Activated CD8-positive, alpha-beta memory T cell treated with anti-CD3 and anti-CD28 coated beads for 24 hours (primary cell): Measurements from ENCODE around the gene NSMF.
"Not testable (repeated sequence)": the region's sequence is repeated elsewhere in the genome, so short reads cannot be mapped to it uniquely, and the experiment has no call there.

Source experiments
- DNase-seq: peaks from one replicate; pipeline ENCODE4 v3.0.0-alpha.2; 2020

The NSMF gene

DNA sequence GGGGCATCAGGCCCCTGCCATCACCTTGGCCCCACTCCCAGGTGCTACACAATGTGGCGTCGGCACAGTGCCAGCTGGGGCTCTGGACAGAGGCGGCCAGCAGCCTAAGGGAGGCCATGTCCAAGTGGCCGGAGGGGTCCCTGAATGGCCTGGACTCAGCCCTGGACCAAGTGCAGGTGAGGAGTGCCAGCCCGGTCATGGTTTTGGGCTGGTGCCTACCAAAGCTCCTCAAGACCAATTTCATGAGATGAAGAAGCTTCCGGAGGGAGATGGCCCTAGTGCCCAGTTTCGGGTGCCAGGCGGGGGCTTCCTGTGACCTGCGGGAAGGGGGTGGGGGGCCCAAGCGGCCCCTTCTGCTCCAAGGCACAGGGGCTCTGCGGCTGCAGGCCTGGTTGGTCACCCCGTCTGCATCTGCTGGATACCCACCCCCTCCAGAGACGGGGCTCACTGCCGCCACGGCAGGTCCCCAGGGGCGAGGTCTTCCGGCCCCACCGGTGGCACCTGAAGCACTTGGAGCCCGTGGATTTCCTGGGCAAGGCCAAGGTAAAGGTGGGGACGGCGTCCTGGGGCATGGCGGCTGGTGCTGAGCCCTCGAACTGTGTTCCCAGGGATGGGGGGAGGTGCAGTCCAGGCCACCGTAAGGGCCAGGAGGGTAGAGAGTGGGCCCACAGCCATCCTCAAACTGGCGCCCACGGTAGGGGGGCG, 30.1 kb downstream of the NSMF start:
- DNase-seq = no peak

DNA sequence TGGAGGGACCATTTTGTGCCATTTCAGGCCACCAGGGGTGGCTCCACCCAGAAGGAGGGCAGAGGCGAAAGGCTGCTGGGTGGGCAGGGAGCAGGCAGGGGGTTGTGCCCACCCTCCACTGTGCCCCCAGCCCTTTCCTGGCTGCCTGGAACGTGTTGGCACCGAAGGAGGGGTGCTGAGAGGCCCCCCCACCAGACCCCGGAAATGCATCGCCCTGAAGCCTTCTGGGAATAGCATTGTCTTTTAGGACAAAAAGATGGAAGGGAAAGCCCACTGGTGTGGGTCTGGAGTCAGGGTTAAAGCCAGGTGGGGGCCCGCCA, 30.9 kb downstream of the NSMF start:
- DNase-seq = no peak

GRCh38 chr9:137427454-137428310, 31.5 kb downstream of the NSMF start:
- no peak for DNase-seq

DNA sequence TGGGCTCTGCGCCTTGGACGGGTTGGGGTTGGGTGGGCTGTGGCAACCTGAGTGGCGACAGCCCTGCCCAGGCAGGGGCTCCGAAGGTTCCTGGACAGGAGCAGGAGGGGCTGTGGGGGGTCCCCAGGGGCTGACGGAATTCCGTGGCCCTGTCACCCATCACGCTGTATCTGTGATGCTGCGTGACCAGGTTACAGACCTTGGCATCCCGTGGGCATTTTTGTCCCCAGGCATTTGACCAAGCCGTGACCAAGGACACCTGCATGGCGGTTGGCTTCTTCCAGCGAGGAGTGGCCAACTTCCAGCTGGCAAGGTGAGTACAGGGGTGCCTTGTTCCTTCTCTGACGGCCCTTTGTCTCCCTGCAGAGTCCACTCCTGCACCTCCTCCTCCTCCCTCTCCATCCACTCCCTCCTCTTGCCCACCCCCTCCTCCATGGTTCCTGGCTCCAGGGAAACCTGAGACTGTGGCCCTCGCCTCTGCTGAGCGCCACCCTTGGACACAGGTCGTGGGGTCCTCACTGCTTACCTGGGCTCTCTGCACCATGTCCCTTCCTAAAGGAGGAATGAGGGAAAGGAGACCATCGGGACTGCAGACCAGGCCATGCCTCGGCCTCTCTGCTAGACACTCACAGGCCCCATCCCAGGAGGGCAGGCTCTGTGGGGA, 33.0 kb downstream of the NSMF start:
- DNase-seq = no peak

GRCh38 chr9:137423514-137424291, 35.4 kb downstream of the NSMF start:
- no peak for DNase-seq

DNA sequence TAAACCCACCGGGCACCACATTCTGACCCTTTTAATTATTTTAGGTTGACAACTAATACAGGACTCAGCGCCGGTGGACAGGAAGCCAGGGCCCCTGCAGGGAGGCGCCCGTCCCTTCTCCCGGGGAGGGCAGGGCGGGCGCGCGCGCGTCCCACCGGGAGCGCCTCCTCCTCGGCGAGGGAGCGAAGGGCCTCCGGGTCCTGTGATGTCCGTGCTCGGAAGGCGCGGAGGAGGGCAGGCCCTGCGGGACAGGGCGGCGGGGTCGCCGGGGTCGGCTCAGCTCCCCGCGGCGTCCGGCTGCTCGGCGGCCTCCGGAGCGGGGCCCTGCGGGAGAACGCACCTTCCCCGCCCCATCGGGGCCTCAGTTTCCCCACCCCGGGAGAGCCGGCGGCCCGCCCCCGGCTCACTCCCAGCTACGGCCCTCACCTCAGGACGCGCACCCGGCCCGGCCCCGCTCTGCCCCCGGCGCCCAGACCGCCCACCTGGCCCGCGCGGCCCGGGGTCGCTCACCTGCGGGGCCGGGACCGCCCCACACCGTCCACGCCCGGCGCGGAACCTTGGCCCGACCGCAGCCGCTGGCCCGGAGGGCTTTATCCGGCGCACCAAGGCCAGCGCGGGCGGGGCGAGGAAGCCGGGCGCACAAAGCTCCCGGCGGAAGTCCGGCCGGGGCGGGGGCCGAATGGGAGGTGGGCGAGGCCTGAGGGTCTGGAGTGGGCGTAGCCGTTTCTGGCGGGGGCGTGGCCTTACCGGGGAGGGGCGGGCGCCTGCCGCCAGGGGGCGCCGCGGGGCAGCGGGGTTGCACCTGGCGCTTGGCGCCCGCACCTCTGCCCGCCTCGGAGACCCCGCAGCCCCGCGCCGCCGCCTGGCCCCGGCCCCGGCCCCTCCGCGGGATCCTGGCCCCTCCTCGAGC, 36.3 kb downstream of the NSMF start, which contains the start of the genes EXD3 and NOXA1:
Gene EXD3 (minus strand): TSS at position 559 of the 910 bp plus-strand sequence. CDS start 27,805 bp downstream, outside the sequence.
Gene NOXA1 (plus strand): TSS at position 790 of the 910 bp plus-strand sequence. CDS start 137 bp downstream, outside the sequence.
- DNase-seq = peak; percentile 99

DNA sequence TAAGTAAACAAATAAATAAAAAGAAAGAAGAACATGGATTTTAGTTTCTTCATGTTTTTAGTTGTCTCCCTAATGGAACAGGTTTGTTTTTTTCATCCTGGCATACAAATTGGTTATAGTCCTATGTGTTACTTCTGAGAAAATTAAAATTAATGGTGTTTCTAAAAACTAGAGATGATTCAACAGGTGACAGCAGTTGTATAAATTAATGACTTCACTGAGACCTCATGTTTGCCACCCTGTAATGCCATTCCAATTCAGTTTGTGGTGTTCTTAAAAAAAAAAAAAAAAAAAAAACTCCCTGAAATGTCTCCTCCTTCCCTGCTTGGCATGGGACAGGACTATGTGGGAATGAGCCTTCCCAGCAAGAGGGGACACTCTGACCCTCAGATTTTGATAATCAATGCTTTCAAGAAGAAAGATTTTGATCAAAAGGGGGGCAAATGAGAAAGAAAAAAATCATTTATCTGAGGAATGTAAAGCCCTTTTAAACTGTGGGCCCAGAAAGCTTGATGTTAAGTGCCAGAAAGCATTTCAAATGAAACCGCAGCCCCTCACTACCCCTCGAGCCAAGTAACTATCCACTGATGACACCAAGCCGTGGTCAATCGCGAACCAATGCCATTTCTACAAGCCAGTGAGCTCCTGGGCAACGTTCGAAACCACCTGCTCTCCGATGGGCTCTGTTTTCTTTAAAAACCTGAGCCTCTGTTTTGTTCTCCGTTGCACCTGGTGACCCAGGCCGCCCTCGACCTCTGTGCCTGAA, 37.1 kb downstream of the NSMF start:
- DNase-seq = no peak

DNA sequence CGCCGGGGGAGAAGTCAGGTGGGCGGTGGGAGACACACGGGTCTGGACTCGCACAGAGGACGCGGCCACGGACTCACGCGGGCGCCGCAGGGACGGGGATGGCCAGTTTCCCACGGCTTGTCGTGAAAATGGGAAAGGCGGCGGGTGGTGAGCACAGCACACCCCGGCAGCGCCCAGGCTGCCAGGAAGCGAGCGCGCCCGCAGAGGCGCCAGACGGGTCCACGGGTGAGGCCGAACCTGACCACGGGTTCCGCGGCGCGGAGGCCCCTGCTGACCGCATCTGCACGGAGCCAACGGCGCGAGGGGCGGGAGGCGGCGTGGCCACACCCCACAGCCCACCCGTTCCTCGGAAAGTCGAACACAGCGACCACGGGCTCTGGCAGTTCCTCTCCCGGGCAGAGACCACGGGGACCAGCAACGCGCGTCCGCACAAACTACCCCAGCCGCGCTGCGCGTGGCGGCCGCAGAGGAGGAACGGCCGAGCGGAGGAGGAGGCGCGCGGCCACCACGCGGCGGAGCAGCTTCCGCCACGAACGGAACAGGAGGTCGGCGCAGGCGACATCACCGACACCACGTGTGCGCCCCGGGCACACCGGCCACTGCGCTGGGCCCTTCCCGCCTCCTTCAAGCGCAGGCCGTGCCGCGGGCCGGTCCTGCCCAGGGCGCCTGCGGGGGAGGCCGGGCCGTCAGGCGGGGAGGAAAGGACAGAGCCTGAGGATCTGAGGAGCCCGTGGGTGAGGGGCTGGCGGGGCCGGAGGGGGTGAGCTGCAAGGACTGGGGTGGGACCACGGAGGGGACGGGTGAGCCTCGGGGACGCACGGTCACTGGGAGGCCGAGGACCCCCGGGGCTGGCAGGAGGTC, 41.7 kb downstream of the NSMF start:
- DNase-seq = peak; percentile 71

DNA sequence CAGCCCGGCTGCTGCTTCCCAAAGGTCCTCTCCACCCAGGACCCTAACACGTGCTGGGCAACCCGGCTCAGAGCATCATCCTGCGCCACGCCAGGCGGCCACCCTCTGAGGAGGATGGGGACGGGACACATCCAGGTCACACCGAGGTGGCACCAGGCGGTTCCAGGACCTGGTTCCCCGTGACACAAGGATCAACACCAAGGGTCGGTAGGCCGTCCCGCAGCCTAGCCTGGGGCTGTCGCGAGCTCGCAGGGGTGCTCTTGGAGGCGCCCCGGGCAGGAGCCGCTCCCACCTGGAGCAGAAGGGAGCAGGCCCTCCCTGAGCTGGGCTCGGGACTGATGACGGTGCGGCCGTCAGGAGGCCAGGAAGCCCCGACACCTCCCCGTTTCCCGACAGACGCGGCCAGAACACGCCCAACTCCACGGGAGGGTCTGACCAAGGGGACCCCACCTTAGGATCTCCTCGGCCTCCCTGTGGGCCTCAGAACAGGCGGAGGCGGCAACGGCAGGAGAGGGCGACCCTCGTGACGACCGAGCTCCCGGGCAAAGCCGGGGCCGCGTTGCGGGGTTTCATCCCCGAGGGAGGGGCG, 42.5 kb downstream of the NSMF start:
- no peak for DNase-seq

DNA sequence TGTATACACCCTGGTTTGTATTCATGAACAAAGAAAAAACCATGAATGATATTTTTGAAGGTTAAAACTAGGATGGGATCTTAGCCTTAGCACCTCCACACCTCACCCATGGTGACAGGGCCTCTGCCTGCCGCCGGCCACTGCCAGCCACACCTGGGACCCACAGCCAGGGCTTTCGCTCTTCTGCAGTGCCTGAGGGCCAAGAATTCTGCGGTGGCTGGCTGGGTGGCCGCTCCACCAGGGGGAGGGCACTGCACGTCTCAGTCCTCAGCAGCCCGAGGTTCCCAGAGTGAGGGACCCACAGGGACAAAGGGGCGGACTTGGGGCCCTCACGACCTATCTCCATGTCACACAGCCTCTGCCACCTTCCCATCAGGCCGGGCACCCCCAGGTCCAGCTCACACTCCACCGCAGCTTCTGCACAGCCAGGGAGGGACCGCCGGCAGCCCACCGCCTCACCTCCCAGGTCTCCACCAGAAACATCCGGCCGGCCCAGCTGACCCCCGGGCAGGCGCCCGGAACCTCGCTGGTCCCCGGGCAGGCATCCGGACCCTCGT, 43.0 kb downstream of the NSMF start:
- DNase-seq = no peak

- DNase-seq = no peak
Observed at GRCh38 chr9:137415451-137415850, 43.7 kb downstream of the NSMF start.

DNA sequence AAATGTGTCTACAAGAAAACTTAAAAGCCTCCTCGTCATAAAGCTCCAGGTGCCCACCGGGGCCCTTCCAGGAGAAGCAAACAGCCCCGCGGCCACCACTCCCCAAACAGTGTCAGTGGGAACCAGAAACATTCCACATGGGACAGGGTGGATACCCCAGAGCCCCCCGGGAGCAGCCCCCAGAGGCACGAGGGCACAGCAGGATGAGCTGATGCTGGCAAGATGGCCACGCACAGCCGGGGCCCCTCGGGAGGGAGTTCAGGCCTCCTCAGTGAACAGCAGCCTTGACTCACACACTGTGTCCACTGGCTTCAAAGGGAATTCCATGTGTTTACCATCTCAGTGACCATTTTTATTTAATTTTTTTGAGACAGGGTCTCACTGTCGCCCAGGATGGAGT, 46.7 kb downstream of the NSMF start:
- DNase-seq = no peak

DNA sequence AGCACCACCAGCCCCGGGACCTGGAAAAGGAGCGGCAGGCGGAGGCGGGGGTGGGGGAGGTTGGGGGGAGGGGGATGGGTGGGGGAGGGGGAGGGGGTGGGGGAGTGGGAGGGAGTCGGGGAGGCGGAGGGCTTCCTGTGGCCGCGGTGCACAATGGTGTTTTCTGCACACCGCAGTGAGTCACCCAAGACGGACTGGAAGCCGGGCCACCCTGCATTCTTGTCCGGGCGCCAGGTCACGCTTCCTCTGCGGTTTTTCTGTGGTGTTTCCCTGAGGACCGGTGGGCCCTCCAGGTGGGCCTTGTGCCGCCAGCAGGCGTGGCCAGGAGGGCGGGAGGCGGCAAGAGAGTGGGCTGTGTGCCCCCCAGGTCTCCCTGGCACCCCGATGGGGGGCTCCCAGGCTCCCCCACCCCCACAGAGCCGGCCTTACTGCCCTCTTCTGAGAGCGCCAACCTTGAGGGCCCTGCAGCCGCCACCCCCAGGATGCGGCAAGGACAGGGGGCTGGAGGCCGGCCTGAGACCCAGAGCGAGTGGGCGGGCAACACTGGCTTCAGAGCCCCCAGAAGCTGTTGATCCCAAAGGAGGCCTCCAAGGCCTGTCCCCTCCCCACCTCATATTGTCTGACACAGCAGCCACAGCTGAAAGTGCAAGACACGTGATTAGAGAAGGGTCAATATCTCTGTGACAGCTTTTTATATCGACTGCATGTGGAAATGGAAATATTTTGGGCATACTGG, 47.3 kb downstream of the NSMF start:
- peak; percentile 75 for DNase-seq

GRCh38 chr9:137411260-137411644, 47.9 kb downstream of the NSMF start:
- no peak for DNase-seq

GRCh38 chr9:137410891-137411249, 48.3 kb downstream of the NSMF start:
- DNase-seq = no peak

- DNase-seq = not testable (repeated sequence)
Observed at GRCh38 chr9:137410236-137410890, 48.8 kb downstream of the NSMF start.

DNA sequence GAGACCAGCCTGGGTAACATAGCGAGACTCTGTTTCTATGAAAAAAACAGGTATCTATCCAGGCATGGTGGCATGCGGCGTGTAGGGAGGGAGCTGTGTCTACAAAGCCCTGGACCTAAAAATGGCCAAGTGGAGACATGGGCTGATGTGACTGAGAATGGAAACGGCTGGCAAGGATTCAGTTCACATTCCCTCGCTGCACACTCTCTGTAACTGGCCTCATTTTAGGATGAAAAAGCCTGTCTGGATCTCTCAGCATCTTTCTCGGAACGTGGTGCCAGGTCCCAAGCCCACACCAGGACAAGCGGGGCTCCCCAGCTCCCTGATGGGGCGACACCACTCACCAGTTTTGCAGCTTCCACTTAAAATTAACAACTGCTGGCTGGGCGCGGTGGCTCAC, 49.6 kb downstream of the NSMF start:
- no peak for DNase-seq
